ENCODE data around the gene KCNA3. TPM values are rescaled to one million over a fixed set of nuclear protein-coding genes. Genes with fewer than 3 reads are reported as not detected.

Gene KCNA3
- total and polyA plus RNA-seq, 8 donors, result 0.08 to 1.2 (median 0.57) TPM

DNA sequence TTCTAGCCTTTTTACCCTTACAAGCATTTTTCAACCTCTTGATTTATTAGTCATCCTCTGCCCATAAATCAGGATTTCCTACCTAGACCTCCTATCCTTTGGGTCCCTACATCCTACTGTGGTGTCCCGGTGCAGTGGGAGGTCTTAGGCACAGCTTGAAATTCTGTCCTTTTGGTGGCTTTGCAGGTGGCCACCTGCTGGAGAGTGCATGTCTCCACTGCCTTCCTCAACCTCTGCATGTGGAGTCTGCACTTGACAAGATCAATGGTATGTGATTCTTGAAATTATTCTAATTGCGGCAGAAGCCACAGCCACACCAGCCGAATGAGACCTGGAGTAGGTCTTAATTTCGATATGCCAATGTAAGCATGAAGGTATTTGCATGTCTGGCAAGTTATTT is 11.4 kb upstream of the KCNA3 start:
- FAIRE-seq (no peak), DNase-seq (no peak), ATAC-seq (no peak)
- H3K4me1 ChIP-seq, result no peaks in the 10 kb centered on the region
- intact Hi-C loops (cut with DNase I), result no loop called here
- H3K9me3 ChIP-seq, result no peaks in the 10 kb centered on the region
- H3K27ac ChIP-seq, result no peak overlapping the region
- no peak overlapping the region for H3K4me3 ChIP-seq
- H3K27me3 ChIP-seq, result peaks cover 0 to 4% (median 2%) of the 10 kb centered on the region in 4 donors
- 74 to 80% methylated on average over 4 of the region's 4 CpGs for WGBS, 2 donors
- TF ChIP-seq CTCF (IDR thresholded peaks at IDR 0.05), result no peak
- no peaks in the 10 kb centered on the region for H3K36me3 ChIP-seq

- FAIRE-seq (no peak), ATAC-seq (no peak), DNase-seq (no peak)
- H3K27me3 ChIP-seq, result peaks cover 0 to 12% (median 2%) of the 10 kb centered on the region in 4 donors
- WGBS, 2 donors, result 33 to 40% methylated on average over 2 of the region's 2 CpGs
- no peaks in the 10 kb centered on the region for H3K36me3 ChIP-seq
- intact Hi-C loops (cut with DNase I), result no loop called here
- H3K9me3 ChIP-seq, result no peaks in the 10 kb centered on the region
- TF ChIP-seq CTCF (IDR thresholded peaks at IDR 0.05), result no peak
- no peak overlapping the region for H3K27ac ChIP-seq
- no peaks in the 10 kb centered on the region for H3K4me1 ChIP-seq
- no peak overlapping the region for H3K4me3 ChIP-seq
These were observed 9.8 kb upstream of the KCNA3 start for GRCh38 chr1:110684491-110684890.

DNA sequence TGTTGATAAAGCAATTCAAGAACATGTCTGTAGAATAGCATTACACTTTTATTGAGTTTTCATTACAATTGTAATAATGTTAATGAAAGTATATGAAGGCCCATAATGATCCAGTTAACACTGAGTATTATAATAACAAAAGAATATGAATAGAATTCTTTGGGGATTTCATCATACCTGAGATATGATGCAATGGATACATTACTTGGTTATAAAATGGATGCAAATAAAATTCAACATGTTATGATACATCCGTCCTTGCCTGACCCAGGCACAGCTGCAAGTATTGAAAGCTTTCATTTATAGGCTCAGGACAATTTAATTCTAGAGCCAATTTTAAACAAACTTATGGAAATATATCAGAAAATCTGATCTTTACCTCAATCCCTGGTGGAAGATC is 8.2 kb upstream of the KCNA3 start:
- Histone ChIP-seq H3K4me1 (no peaks in the 10 kb centered on the region), H3K27ac (no peak overlapping the region), H3K9me3 (no peaks in the 10 kb centered on the region), H3K36me3 (no peaks in the 10 kb centered on the region), H3K27me3 (peaks cover 0 to 12% (median 2%) of the 10 kb centered on the region in 4 donors), H3K4me3 (no peak overlapping the region)
- no peak for TF ChIP-seq CTCF (IDR thresholded peaks at IDR 0.05)
- 66 to 81% methylated on average over 1 of the region's 1 CpG for WGBS, 2 donors
- intact Hi-C loops (cut with DNase I), result no loop called here
- FAIRE-seq (no peak), ATAC-seq (no peak), DNase-seq (no peak)

DNA sequence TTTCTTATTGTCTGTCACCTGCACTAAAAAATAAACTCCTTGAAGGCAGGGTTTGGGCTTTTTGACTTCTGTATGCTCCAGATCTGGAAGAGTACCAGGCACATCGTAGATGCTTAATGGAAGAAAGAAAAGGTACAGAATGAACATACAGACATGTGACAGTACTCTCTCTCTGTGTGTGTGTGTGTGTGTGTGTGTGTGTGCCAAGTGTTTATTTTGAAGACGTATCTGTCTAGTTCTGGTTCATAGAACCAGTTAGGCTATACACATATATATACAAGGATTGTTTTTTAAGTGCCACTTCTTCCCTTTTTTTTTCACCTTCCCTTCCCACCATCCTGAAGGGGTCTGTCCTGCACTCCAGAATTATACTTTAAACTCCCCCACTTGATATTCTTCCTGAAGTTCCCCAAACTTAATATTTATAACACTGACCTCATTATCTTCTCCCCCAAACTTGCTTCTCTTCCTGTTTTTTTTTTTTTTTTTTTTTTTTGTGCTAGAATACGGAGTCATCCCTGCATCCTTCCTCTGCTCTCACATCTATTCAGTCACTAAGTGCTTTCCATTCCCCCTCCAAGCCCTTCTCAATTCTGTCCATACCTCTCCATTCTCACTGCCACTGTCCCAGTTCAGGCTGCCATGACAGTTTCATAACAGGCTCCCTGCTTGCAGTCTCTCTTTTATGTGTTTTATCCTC is 5.4 kb upstream of the KCNA3 start:
- peaks cover 0 to 12% (median 2%) of the 10 kb centered on the region in 4 donors for H3K27me3 ChIP-seq
- H3K9me3 ChIP-seq, result no peaks in the 10 kb centered on the region
- ATAC-seq (no peak), FAIRE-seq (no peak), DNase-seq (no peak)
- 50 to 54% methylated on average over 3 of the region's 3 CpGs for WGBS, 2 donors
- H3K4me3 ChIP-seq, result no peak overlapping the region
- H3K4me1 ChIP-seq, result no peaks in the 10 kb centered on the region
- H3K36me3 ChIP-seq, result no peaks in the 10 kb centered on the region
- intact Hi-C loops (cut with DNase I), result no loop called here
- no peak overlapping the region for H3K27ac ChIP-seq
- no peak for TF ChIP-seq CTCF (IDR thresholded peaks at IDR 0.05)

- no peak overlapping the region for H3K27ac ChIP-seq
- intact Hi-C loops (cut with DNase I), result no loop called here
- H3K4me1 ChIP-seq, result peaks cover 0 to 8% (median 0%) of the 10 kb centered on the region in 3 donors
- H3K4me3 ChIP-seq, result no peak overlapping the region
- 36 to 37% methylated on average over 3 of the region's 3 CpGs for WGBS, 2 donors
- no peak for DNase-seq
- H3K36me3 ChIP-seq, result no peaks in the 10 kb centered on the region
- no peak for FAIRE-seq
- no peaks in the 10 kb centered on the region for H3K9me3 ChIP-seq
- peaks cover 0 to 27% (median 4%) of the 10 kb centered on the region in 4 donors for H3K27me3 ChIP-seq
- TF ChIP-seq CTCF (IDR thresholded peaks at IDR 0.05), result no peak
- no peak for ATAC-seq
These were observed 2.8 kb upstream of the KCNA3 start for GRCh38 chr1:110677526-110677925.
